ENCODE measurements around the gene ZFPM1. TPM values are rescaled to one million over a fixed set of nuclear protein-coding genes. Genes with fewer than 3 reads are reported as not detected.

The ZFPM1 gene
- total and polyA plus RNA-seq, 4 donors = 0.57 to 9.0 (median 2.8) TPM

- no peak overlapping the region for H3K4me3 ChIP-seq
- H3K9me3 ChIP-seq (ENCODE audit: control insufficient read depth in 4 of 4, insufficient read depth in 3 of 4, low read length in 3 of 4) = peaks cover 0 to 4% (median 0%) of the 10 kb centered on the region in 4 donors
- no peak overlapping the region for H3K27ac ChIP-seq (ENCODE audit: low read depth in 1 of 2, low read length in 1 of 2)
- no peak for ATAC-seq (ENCODE audit: insufficient read depth, low FRiP score)
- no peaks in the 10 kb centered on the region for H3K36me3 ChIP-seq (ENCODE audit: control insufficient read depth in 4 of 4, insufficient read depth in 4 of 4, low read length in 4 of 4)
- no peak for TF ChIP-seq CTCF (IDR thresholded peaks at IDR 0.05; ENCODE audit: control extremely low read depth, extremely low read depth)
- H3K9ac ChIP-seq (ENCODE audit: insufficient read depth in 1 of 2, low read length in 2 of 2) = no peak overlapping the region
- no peak for DNase-seq
- H3K27me3 ChIP-seq (ENCODE audit: control insufficient read depth in 3 of 3, insufficient read depth in 3 of 3, low read length in 2 of 3) = peaks cover 0 to 3% (median 0%) of the 10 kb centered on the region in 3 donors
- WGBS, 2 donors = 83 to 86% methylated on average over 12 of the region's 12 CpGs
- peaks cover 0 to 4% (median 0%) of the 10 kb centered on the region in 5 donors for H3K4me1 ChIP-seq (ENCODE audit: control insufficient read depth in 5 of 5, insufficient read depth in 5 of 5, low read length in 5 of 5)
Observed at GRCh38 chr16:88439706-88440105, 13.4 kb upstream of the ZFPM1 start.

GRCh38 chr16:88440111-88440510 is 13.0 kb upstream of the ZFPM1 start:
- WGBS, 2 donors = 81 to 88% methylated on average over 14 of the region's 14 CpGs
- no peak for DNase-seq

GRCh38 chr16:88440686-88441405 is 12.2 kb upstream of the ZFPM1 start:
- peaks cover 0 to 8% (median 0%) of the 10 kb centered on the region in 5 donors for H3K4me1 ChIP-seq (ENCODE audit: control insufficient read depth in 5 of 5, insufficient read depth in 5 of 5, low read length in 5 of 5)
- H3K9me3 ChIP-seq (ENCODE audit: control insufficient read depth in 4 of 4, insufficient read depth in 3 of 4, low read length in 3 of 4) = peaks cover 0 to 4% (median 0%) of the 10 kb centered on the region in 4 donors
- TF ChIP-seq CTCF (IDR thresholded peaks at IDR 0.05; ENCODE audit: control extremely low read depth, extremely low read depth) = no peak
- WGBS, 2 donors = 76 to 89% methylated on average over 21 to 24 of the region's 24 CpGs
- H3K4me3 ChIP-seq = no peak overlapping the region
- H3K27me3 ChIP-seq (ENCODE audit: control insufficient read depth in 3 of 3, insufficient read depth in 3 of 3, low read length in 2 of 3) = peaks cover 0 to 3% (median 0%) of the 10 kb centered on the region in 3 donors
- H3K36me3 ChIP-seq (ENCODE audit: control insufficient read depth in 4 of 4, insufficient read depth in 4 of 4, low read length in 4 of 4) = no peaks in the 10 kb centered on the region
- no peak for DNase-seq
- ATAC-seq (ENCODE audit: insufficient read depth, low FRiP score) = no peak
- H3K9ac ChIP-seq (ENCODE audit: insufficient read depth in 1 of 2, low read length in 2 of 2) = no peak overlapping the region
- H3K27ac ChIP-seq (ENCODE audit: low read depth in 1 of 2, low read length in 1 of 2) = no peak overlapping the region

More at GRCh38 chr16:88440111-88440510, 13.0 kb upstream of the ZFPM1 start:
- peaks cover 0 to 5% (median 0%) of the 10 kb centered on the region in 5 donors for H3K4me1 ChIP-seq (ENCODE audit: control insufficient read depth in 5 of 5, insufficient read depth in 5 of 5, low read length in 5 of 5)
- peaks cover 0 to 3% (median 0%) of the 10 kb centered on the region in 3 donors for H3K27me3 ChIP-seq (ENCODE audit: control insufficient read depth in 3 of 3, insufficient read depth in 3 of 3, low read length in 2 of 3)
- no peak overlapping the region for H3K27ac ChIP-seq (ENCODE audit: low read depth in 1 of 2, low read length in 1 of 2)
- peaks cover 0 to 4% (median 0%) of the 10 kb centered on the region in 4 donors for H3K9me3 ChIP-seq (ENCODE audit: control insufficient read depth in 4 of 4, insufficient read depth in 3 of 4, low read length in 3 of 4)
- no peaks in the 10 kb centered on the region for H3K36me3 ChIP-seq (ENCODE audit: control insufficient read depth in 4 of 4, insufficient read depth in 4 of 4, low read length in 4 of 4)
- no peak for ATAC-seq (ENCODE audit: insufficient read depth, low FRiP score)
- H3K4me3 ChIP-seq = no peak overlapping the region
- TF ChIP-seq CTCF (IDR thresholded peaks at IDR 0.05; ENCODE audit: control extremely low read depth, extremely low read depth) = no peak
- H3K9ac ChIP-seq (ENCODE audit: insufficient read depth in 1 of 2, low read length in 2 of 2) = no peak overlapping the region

Measured in lung (tissue), 12 donors.